GM23338 (cell line): ENCODE measurements around the gene KDM5C. TPM values are rescaled to one million over a fixed set of nuclear protein-coding genes. Genes with fewer than 3 reads are reported as not detected.

Source experiments
- ATAC-seq: fragments of 200-7000 bp; cut with Tn5 transposase; 3 replicates; pipeline ENCODE4 v1.9.1; 2020
- DNase-seq: peaks from one replicate; pipeline ENCODE4 v3.0.0-alpha.2; 2015; ENCODE audit warnings: low spot score
- H2AFZ ChIP-seq: fragments of 200-600 bp; sonication (generic); 2 replicates; pipeline ENCODE4 v1.8.0; 2016; ENCODE audit warnings: antibody characterized with exemption, mild to moderate bottlenecking, moderate library complexity
- H3F3A ChIP-seq: fragments of 200-600 bp; sonication (generic); replicated peaks from 2 replicates; pipeline ENCODE4 v1.8.0; 2017; ENCODE audit warnings: antibody characterized with exemption, mixed run types, low read depth
- H3K27ac ChIP-seq: fragments of 200-600 bp; sonication (generic); 2 replicates; pipeline ENCODE4 v1.6.1; 2016; ENCODE audit warnings: low read depth
- H3K27me3 ChIP-seq: fragments of 200-600 bp; sonication (generic); 2 replicates; pipeline ENCODE4 v1.8.0; 2016; ENCODE audit warnings: mild to moderate bottlenecking, mixed run types, moderate library complexity; ENCODE audit not compliant: insufficient read depth
- H3K36me3 ChIP-seq: fragments of 200-600 bp; sonication (generic); 2 replicates; pipeline ENCODE4 v1.8.0; 2016; ENCODE audit warnings: mild to moderate bottlenecking; ENCODE audit not compliant: insufficient read depth
- H3K4me1 ChIP-seq: fragments of 200-600 bp; sonication (generic); 2 replicates; pipeline ENCODE4 v1.8.0; 2016; ENCODE audit warnings: mild to moderate bottlenecking, moderate library complexity; ENCODE audit not compliant: insufficient read depth
- H3K4me2 ChIP-seq: fragments of 200-600 bp; sonication (generic); 2 replicates; pipeline ENCODE4 v1.7.1; 2017; ENCODE audit warnings: mixed run types
- H3K4me3 ChIP-seq: fragments of 200-600 bp; sonication (generic); 2 replicates; pipeline ENCODE4 v1.6.1; 2016; ENCODE audit warnings: mixed run types
- H3K79me2 ChIP-seq: fragments of 200-600 bp; sonication (generic); replicated peaks from 2 replicates; pipeline ENCODE4 v1.8.0; 2017; ENCODE audit warnings: mild to moderate bottlenecking; ENCODE audit not compliant: insufficient read depth
- H3K9me2 ChIP-seq: fragments of 200-600 bp; sonication (generic); 2 replicates; pipeline ENCODE4 v1.8.0; 2017; ENCODE audit not compliant: insufficient read depth
- H4K20me1 ChIP-seq: fragments of 200-600 bp; sonication (generic); replicated peaks from 2 replicates; pipeline ENCODE4 v1.8.0; 2017; ENCODE audit warnings: mild to moderate bottlenecking; ENCODE audit not compliant: insufficient read depth
- H3K27ac Mint-ChIP-seq: 2 replicates; pipeline ENCODE4 v1.8.0; 2020; ENCODE audit warnings: inconsistent platforms, mild to moderate bottlenecking, moderate library complexity, mixed read lengths
- H3K27me3 Mint-ChIP-seq: 3 replicates; pipeline ENCODE4 v1.8.0; 2022; ENCODE audit warnings: low read depth, mild to moderate bottlenecking, moderate library complexity, mixed read lengths, inconsistent platforms; ENCODE audit not compliant: insufficient read depth, poor library complexity
- H3K36me3 Mint-ChIP-seq: 3 replicates; pipeline ENCODE4 v1.8.0; 2021; ENCODE audit warnings: low read depth, mild to moderate bottlenecking, inconsistent platforms, moderate library complexity, mixed read lengths
- H3K4me1 Mint-ChIP-seq: 3 replicates; pipeline ENCODE4 v1.8.0; 2020; ENCODE audit warnings: mild to moderate bottlenecking, inconsistent platforms, mixed read lengths
- H3K4me3 Mint-ChIP-seq: 3 replicates; pipeline ENCODE4 v1.8.0; 2021; ENCODE audit warnings: moderate library complexity, mild to moderate bottlenecking, inconsistent platforms, mixed read lengths
- H3K9me3 Mint-ChIP-seq: 3 replicates; pipeline ENCODE4 v1.8.0; 2020; ENCODE audit warnings: moderate library complexity, mild to moderate bottlenecking, inconsistent platforms, mixed read lengths
- JUNB ChIP-seq: IDR thresholded peaks from one replicate; pipeline ENCODE4 v1.6.1; 2016; ENCODE audit warnings: antibody characterized with exemption; ENCODE audit not compliant: unreplicated experiment
- NANOG ChIP-seq: IDR thresholded peaks from 2 replicates; pipeline ENCODE4 v1.6.1; 2016; ENCODE audit warnings: antibody characterized with exemption, borderline replicate concordance
- POLR2AphosphoS5 ChIP-seq: IDR thresholded peaks from 2 replicates; pipeline ENCODE4 v1.6.1; 2016; ENCODE audit warnings: antibody characterized with exemption, low read depth
- REST ChIP-seq: IDR thresholded peaks from one replicate; pipeline ENCODE4 v1.6.1; 2018; ENCODE audit warnings: antibody characterized with exemption; ENCODE audit not compliant: unreplicated experiment
- STAT1 ChIP-seq: IDR thresholded peaks from one replicate; pipeline ENCODE4 v1.6.1; 2016; ENCODE audit warnings: antibody characterized with exemption; ENCODE audit not compliant: unreplicated experiment
- ZNF114 ChIP-seq: fragments of 250-450 bp; sonication (Bioruptor Pico); IDR thresholded peaks from 2 replicates; pipeline ENCODE4 v1.5.0; 2020; ENCODE audit warnings: mild to moderate bottlenecking, moderate library complexity
- polyA plus RNA-seq: library from polyadenylated mRNA; unstranded; fragments of >200 nt; fragmentation: Nextera tagmentation; extraction: Ambion mirVana; gene quantifications from 2 replicates; pipeline ENCODE4 v1.2.1, GENCODE V29; 2016
- total RNA-seq: library from RNA; depleted of rRNA; stranded (reverse); fragments of >200 nt; shearing (Covaris generic); gene quantifications from 2 replicates; pipeline ENCODE4 v1.2.3, GENCODE V29; 2014
- TF ChIP-seq, protein P1 (sequence below), 2 experiments: fragments of 200-600 bp in 1 of 2; sonication (generic) in 1 of 2; conservative IDR thresholded peaks; 2 replicates each; pipeline versions ENCODE4 v1.5.1 to v1.6.1; 2016 to 2017; ENCODE audit warnings: antibody characterized with exemption in 2 of 2, low read depth in 2 of 2, mild to moderate bottlenecking in 2 of 2, moderate library complexity in 1 of 2
- TF ChIP-seq, protein P2 (sequence below): fragments of 250-450 bp; sonication (Bioruptor Pico); IDR thresholded peaks from 2 replicates; pipeline ENCODE4 v1.5.0; 2020; ENCODE audit warnings: mild to moderate bottlenecking, moderate library complexity

Gene KDM5C
- total and polyA plus RNA-seq, 2 experiments from 2014 or later, result 20.3 to 173 TPM

GRCh38 chrX:53257166-53257565 lies 32.2 kb upstream of the KDM5C start:
- no peaks in the 10 kb centered on the region for H3F3A ChIP-seq
- peaks cover 3% of the 10 kb centered on the region; the same call in 2 of the 3 replicates for H3K9me3 Mint-ChIP-seq
- DNase-seq, result no peak
- no peaks in the 10 kb centered on the region for H3K9me2 ChIP-seq
- no peak for TF ChIP-seq JUNB
- no peak for TF ChIP-seq NANOG
- TF ChIP-seq STAT1, result no peak
- TF ChIP-seq ZNF114 (CRISPR knock-in tag), result no peak
- TF ChIP-seq, protein P1, sequence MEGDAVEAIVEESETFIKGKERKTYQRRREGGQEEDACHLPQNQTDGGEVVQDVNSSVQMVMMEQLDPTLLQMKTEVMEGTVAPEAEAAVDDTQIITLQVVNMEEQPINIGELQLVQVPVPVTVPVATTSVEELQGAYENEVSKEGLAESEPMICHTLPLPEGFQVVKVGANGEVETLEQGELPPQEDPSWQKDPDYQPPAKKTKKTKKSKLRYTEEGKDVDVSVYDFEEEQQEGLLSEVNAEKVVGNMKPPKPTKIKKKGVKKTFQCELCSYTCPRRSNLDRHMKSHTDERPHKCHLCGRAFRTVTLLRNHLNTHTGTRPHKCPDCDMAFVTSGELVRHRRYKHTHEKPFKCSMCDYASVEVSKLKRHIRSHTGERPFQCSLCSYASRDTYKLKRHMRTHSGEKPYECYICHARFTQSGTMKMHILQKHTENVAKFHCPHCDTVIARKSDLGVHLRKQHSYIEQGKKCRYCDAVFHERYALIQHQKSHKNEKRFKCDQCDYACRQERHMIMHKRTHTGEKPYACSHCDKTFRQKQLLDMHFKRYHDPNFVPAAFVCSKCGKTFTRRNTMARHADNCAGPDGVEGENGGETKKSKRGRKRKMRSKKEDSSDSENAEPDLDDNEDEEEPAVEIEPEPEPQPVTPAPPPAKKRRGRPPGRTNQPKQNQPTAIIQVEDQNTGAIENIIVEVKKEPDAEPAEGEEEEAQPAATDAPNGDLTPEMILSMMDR (conservative IDR thresholded peaks at IDR 0.05; ENCODE audit: low read depth in 2 of 2), result no peak
- no peak for TF ChIP-seq REST
- TF ChIP-seq, protein P2, sequence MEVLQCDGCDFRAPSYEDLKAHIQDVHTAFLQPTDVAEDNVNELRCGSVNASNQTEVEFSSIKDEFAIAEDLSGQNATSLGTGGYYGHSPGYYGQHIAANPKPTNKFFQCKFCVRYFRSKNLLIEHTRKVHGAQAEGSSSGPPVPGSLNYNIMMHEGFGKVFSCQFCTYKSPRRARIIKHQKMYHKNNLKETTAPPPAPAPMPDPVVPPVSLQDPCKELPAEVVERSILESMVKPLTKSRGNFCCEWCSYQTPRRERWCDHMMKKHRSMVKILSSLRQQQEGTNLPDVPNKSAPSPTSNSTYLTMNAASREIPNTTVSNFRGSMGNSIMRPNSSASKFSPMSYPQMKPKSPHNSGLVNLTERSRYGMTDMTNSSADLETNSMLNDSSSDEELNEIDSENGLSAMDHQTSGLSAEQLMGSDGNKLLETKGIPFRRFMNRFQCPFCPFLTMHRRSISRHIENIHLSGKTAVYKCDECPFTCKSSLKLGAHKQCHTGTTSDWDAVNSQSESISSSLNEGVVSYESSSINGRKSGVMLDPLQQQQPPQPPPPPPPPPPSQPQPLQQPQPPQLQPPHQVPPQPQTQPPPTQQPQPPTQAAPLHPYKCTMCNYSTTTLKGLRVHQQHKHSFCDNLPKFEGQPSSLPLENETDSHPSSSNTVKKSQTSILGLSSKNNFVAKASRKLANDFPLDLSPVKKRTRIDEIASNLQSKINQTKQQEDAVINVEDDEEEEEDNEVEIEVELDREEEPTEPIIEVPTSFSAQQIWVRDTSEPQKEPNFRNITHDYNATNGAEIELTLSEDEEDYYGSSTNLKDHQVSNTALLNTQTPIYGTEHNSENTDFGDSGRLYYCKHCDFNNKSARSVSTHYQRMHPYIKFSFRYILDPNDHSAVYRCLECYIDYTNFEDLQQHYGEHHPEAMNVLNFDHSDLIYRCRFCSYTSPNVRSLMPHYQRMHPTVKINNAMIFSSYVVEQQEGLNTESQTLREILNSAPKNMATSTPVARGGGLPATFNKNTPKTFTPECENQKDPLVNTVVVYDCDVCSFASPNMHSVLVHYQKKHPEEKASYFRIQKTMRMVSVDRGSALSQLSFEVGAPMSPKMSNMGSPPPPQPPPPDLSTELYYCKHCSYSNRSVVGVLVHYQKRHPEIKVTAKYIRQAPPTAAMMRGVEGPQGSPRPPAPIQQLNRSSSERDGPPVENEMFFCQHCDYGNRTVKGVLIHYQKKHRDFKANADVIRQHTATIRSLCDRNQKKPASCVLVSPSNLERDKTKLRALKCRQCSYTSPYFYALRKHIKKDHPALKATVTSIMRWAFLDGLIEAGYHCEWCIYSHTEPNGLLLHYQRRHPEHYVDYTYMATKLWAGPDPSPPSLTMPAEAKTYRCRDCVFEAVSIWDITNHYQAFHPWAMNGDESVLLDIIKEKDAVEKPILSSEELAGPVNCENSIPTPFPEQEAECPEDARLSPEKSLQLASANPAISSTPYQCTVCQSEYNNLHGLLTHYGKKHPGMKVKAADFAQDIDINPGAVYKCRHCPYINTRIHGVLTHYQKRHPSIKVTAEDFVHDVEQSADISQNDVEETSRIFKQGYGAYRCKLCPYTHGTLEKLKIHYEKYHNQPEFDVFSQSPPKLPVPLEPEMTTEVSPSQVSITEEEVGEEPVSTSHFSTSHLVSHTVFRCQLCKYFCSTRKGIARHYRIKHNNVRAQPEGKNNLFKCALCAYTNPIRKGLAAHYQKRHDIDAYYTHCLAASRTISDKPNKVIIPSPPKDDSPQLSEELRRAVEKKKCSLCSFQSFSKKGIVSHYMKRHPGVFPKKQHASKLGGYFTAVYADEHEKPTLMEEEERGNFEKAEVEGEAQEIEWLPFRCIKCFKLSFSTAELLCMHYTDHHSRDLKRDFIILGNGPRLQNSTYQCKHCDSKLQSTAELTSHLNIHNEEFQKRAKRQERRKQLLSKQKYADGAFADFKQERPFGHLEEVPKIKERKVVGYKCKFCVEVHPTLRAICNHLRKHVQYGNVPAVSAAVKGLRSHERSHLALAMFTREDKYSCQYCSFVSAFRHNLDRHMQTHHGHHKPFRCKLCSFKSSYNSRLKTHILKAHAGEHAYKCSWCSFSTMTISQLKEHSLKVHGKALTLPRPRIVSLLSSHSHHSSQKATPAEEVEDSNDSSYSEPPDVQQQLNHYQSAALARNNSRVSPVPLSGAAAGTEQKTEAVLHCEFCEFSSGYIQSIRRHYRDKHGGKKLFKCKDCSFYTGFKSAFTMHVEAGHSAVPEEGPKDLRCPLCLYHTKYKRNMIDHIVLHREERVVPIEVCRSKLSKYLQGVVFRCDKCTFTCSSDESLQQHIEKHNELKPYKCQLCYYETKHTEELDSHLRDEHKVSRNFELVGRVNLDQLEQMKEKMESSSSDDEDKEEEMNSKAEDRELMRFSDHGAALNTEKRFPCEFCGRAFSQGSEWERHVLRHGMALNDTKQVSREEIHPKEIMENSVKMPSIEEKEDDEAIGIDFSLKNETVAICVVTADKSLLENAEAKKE (CRISPR knock-in tag), result no peak
- TF ChIP-seq POLR2AphosphoS5, result no peak
- H3K27me3 Mint-ChIP-seq, result peaks cover 9% of the 10 kb centered on the region
- no peak overlapping the region for H3K4me3 ChIP-seq
- no peak overlapping the region for H3K27ac ChIP-seq
- H3K27ac Mint-ChIP-seq, result no peak overlapping the region
- no peak overlapping the region for H2AFZ ChIP-seq
- H3K4me1 Mint-ChIP-seq, result peaks cover 12% of the 10 kb centered on the region
- no peaks in the 10 kb centered on the region for H3K79me2 ChIP-seq
- peak; percentile 35 for ATAC-seq
- no peaks in the 10 kb centered on the region for H3K4me1 ChIP-seq
- no peaks in the 10 kb centered on the region for H3K36me3 ChIP-seq
- no peaks in the 10 kb centered on the region for H3K27me3 ChIP-seq
- no peaks in the 10 kb centered on the region for H4K20me1 ChIP-seq
- peaks cover 19% of the 10 kb centered on the region for H3K36me3 Mint-ChIP-seq
- no peak overlapping the region for H3K4me2 ChIP-seq
- H3K4me3 Mint-ChIP-seq, result peak overlapping the region; percentile 55
